Neural progenitor cell (in vitro differentiated cells): Measurements from ENCODE around the gene RIMKLB. TPM values are rescaled to one million over a fixed set of nuclear protein-coding genes. Genes with fewer than 3 reads are reported as not detected.
"Not testable (repeated sequence)": the region's sequence is repeated elsewhere in the genome, so short reads cannot be mapped to it uniquely, and the experiment has no call there.

ENCODE experiments used
- DNase-seq: peaks from one replicate; pipeline ENCODE4 v3.0.0-alpha.2; 2016; ENCODE audit warnings: low spot score
- H2AFZ ChIP-seq: fragments of 200-600 bp; sonication (generic); replicated peaks from 2 replicates; pipeline ENCODE4 v1.6.1; 2016; ENCODE audit warnings: antibody characterized with exemption
- H3F3A ChIP-seq: fragments of 200-600 bp; sonication (generic); 2 replicates; pipeline ENCODE4 v1.6.1; 2016; ENCODE audit warnings: antibody characterized with exemption, low read depth
- H3K27ac ChIP-seq: fragments of 200-600 bp; sonication (generic); 2 replicates; pipeline ENCODE4 v1.5.1; 2016; ENCODE audit warnings: mild to moderate bottlenecking
- H3K27me3 ChIP-seq: fragments of 200-600 bp; sonication (generic); 2 replicates; pipeline ENCODE4 v1.6.1; 2016; ENCODE audit warnings: mild to moderate bottlenecking, moderate library complexity
- H3K36me3 ChIP-seq: fragments of 200-600 bp; sonication (generic); 2 replicates; pipeline ENCODE4 v1.5.1; 2016
- H3K4me1 ChIP-seq: fragments of 200-600 bp; sonication (generic); 2 replicates; pipeline ENCODE4 v1.6.1; 2016; ENCODE audit warnings: mixed run types
- H3K4me2 ChIP-seq: fragments of 200-600 bp; sonication (generic); 2 replicates; pipeline ENCODE4 v1.6.1; 2016
- H3K4me3 ChIP-seq: fragments of 200-600 bp; sonication (generic); 2 replicates; pipeline ENCODE4 v1.5.1; 2016
- H3K79me2 ChIP-seq: fragments of 200-600 bp; sonication (generic); 2 replicates; pipeline ENCODE4 v1.6.1; 2016; ENCODE audit warnings: low read depth
- H3K9ac ChIP-seq: fragments of 200-600 bp; sonication (generic); 2 replicates; pipeline ENCODE4 v1.6.1; 2016
- H3K9me3 ChIP-seq: fragments of 200-600 bp; sonication (generic); 2 replicates; pipeline ENCODE4 v1.5.1; 2016; ENCODE audit warnings: low read depth
- H4K20me1 ChIP-seq: fragments of 200-600 bp; sonication (generic); 2 replicates; pipeline ENCODE4 v1.6.1; 2016; ENCODE audit warnings: low read depth
- H3K27ac Mint-ChIP-seq: 3 replicates; pipeline ENCODE4 v1.8.0; 2021; ENCODE audit warnings: mixed read lengths
- H3K27me3 Mint-ChIP-seq: 2 replicates; pipeline ENCODE4 v1.8.0; 2022; ENCODE audit warnings: low read depth, mild to moderate bottlenecking, inconsistent platforms, moderate library complexity, mixed read lengths; ENCODE audit not compliant: insufficient read depth
- H3K36me3 Mint-ChIP-seq: 3 replicates; pipeline ENCODE4 v1.8.0; 2021; ENCODE audit warnings: mixed read lengths
- H3K4me1 Mint-ChIP-seq: 3 replicates; pipeline ENCODE4 v1.8.0; 2021; ENCODE audit warnings: mixed read lengths
- H3K4me3 Mint-ChIP-seq: 3 replicates; pipeline ENCODE4 v1.8.0; 2021; ENCODE audit warnings: mild to moderate bottlenecking, moderate library complexity, mixed read lengths
- H3K9me3 Mint-ChIP-seq: 3 replicates; pipeline ENCODE4 v1.8.0; 2020; ENCODE audit warnings: mixed read lengths
- EZH2 ChIP-seq: fragments of 200-600 bp; sonication (generic); IDR thresholded peaks from 2 replicates; pipeline ENCODE4 v1.6.1; 2017; ENCODE audit warnings: antibody characterized with exemption, mild to moderate bottlenecking, moderate library complexity
- EZH2phosphoT487 ChIP-seq: fragments of 200-600 bp; sonication (generic); IDR thresholded peaks from 2 replicates; pipeline ENCODE4 v1.6.1; 2017; ENCODE audit warnings: antibody characterized with exemption
- total RNA-seq: library from RNA; depleted of rRNA; stranded (reverse); fragments of >200 nt; gene quantifications from 2 replicates; pipeline ENCODE4 v1.2.3, GENCODE V29; 2015; ENCODE audit warnings: low replicate concordance
- TF ChIP-seq, protein P1 (sequence below): fragments of 200-600 bp; sonication (generic); IDR thresholded peaks from 2 replicates; pipeline ENCODE4 v1.5.1; 2017; ENCODE audit warnings: antibody characterized with exemption, mild to moderate bottlenecking

RIMKLB gene
- total RNA-seq, 1 donor from 2014 or later, result 131 TPM

- DNase-seq, result no peak
- H3K9ac ChIP-seq, result no peak overlapping the region
- H3K36me3 ChIP-seq, result no peaks in the 10 kb centered on the region
- Mint-ChIP-seq H3K9me3 (no peaks in the 10 kb centered on the region), H3K4me1 (peaks cover 4% of the 10 kb centered on the region), H3K27me3 (peaks cover 6% of the 10 kb centered on the region), H3K4me3 (no peak overlapping the region), H3K27ac (no peak overlapping the region), H3K36me3 (no peaks in the 10 kb centered on the region)
- TF ChIP-seq, protein P1, sequence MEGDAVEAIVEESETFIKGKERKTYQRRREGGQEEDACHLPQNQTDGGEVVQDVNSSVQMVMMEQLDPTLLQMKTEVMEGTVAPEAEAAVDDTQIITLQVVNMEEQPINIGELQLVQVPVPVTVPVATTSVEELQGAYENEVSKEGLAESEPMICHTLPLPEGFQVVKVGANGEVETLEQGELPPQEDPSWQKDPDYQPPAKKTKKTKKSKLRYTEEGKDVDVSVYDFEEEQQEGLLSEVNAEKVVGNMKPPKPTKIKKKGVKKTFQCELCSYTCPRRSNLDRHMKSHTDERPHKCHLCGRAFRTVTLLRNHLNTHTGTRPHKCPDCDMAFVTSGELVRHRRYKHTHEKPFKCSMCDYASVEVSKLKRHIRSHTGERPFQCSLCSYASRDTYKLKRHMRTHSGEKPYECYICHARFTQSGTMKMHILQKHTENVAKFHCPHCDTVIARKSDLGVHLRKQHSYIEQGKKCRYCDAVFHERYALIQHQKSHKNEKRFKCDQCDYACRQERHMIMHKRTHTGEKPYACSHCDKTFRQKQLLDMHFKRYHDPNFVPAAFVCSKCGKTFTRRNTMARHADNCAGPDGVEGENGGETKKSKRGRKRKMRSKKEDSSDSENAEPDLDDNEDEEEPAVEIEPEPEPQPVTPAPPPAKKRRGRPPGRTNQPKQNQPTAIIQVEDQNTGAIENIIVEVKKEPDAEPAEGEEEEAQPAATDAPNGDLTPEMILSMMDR, result no peak
- TF ChIP-seq EZH2phosphoT487 (no peak), EZH2 (no peak)
- H3K9me3 ChIP-seq, result no peaks in the 10 kb centered on the region
- H4K20me1 ChIP-seq, result no peaks in the 10 kb centered on the region
- no peak overlapping the region for H3K4me2 ChIP-seq
- no peak overlapping the region for H3K27ac ChIP-seq
- H2AFZ ChIP-seq, result no peak overlapping the region
- H3K27me3 ChIP-seq, result no peaks in the 10 kb centered on the region
- H3K79me2 ChIP-seq, result no peaks in the 10 kb centered on the region
- peaks cover 13% of the 10 kb centered on the region for H3K4me1 ChIP-seq
- H3K4me3 ChIP-seq, result no peak overlapping the region
- H3F3A ChIP-seq, result peaks cover 5% of the 10 kb centered on the region
Observed at GRCh38 chr12:8818526-8818925, 120.7 kb downstream of the RIMKLB start.

DNA sequence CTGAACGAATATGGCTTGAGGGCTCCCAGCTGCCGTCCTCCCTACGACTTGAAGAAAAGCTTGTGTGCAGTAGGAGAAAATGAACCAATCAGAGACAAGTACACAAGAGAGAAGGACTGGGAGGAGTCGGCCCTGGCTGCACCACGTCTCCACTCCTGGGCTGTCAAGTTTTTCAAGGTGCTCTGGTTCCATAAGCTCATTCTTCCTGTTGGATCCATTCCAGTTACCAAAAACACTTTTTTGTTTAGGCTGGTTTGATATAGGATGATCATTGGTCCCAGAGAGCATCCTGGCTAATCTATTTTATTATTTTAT, 121.8 kb downstream of the RIMKLB start:
- Mint-ChIP-seq H3K27me3 (peaks cover 4% of the 10 kb centered on the region), H3K9me3 (peaks cover 2% of the 10 kb centered on the region), H3K36me3 (no peaks in the 10 kb centered on the region), H3K27ac (no peak overlapping the region), H3K4me1 (peaks cover 9% of the 10 kb centered on the region), H3K4me3 (no peak overlapping the region)
- H3K4me3 ChIP-seq, result no peak overlapping the region
- no peaks in the 10 kb centered on the region for H3K79me2 ChIP-seq
- H3K27me3 ChIP-seq, result no peaks in the 10 kb centered on the region
- H3K4me1 ChIP-seq, result peaks cover 21% of the 10 kb centered on the region
- DNase-seq, result no peak
- no peak overlapping the region for H3K4me2 ChIP-seq
- peaks cover 11% of the 10 kb centered on the region for H3F3A ChIP-seq
- H3K9ac ChIP-seq, result no peak overlapping the region
- H2AFZ ChIP-seq, result peak overlapping the region; percentile 68
- H4K20me1 ChIP-seq, result no peaks in the 10 kb centered on the region
- no peaks in the 10 kb centered on the region for H3K9me3 ChIP-seq
- TF ChIP-seq, protein P1, result no peak
- TF ChIP-seq EZH2 (no peak), EZH2phosphoT487 (no peak)
- H3K36me3 ChIP-seq, result no peaks in the 10 kb centered on the region
- no peak overlapping the region for H3K27ac ChIP-seq

DNA sequence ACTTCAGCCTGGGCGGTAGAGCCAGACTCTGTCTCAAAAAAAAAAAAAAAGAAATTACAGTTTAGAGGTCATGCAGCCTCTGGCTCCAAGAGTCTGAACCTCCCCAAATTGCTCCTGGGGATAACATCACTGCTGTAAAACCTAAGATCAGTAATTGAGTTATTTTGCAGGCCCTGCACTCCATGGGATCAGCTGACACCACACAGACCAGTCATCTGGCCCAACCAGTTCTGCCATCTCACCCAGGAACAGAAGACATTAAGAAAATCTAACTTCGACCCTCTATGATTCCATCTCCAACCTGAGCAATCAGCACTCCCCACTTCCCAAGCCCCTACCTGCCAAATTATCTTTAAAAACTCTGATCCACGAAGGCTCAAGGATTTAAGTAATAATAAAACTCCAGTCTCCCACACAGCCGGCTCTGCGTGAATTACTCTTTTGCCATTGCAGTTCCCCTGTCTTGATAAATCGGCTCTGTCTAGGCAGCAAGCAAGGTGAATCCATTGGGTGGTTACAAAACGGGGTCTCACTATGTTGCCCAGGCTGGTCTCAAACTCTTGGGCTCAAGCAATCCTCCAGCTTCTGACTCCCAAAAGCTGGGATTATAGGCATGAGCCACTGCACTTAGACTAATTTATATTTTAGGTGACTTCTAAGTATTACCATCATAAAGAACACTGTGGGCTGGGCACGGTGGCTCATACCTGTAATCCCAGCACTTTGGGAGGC, 123.1 kb downstream of the RIMKLB start:
- not testable (repeated sequence) for H3K9me3 Mint-ChIP-seq, H2AFZ ChIP-seq, H3K9me3 ChIP-seq, H3K4me3 Mint-ChIP-seq, H3K4me1 Mint-ChIP-seq, H3K27me3 Mint-ChIP-seq, H3K27ac Mint-ChIP-seq, H3K36me3 ChIP-seq, H3K4me2 ChIP-seq, H3K36me3 Mint-ChIP-seq, H4K20me1 ChIP-seq, H3K9ac ChIP-seq, H3K79me2 ChIP-seq, H3K27me3 ChIP-seq, H3K27ac ChIP-seq, H3K4me3 ChIP-seq, DNase-seq
- peaks cover 11% of the 10 kb centered on the region for H3F3A ChIP-seq
- H3K4me1 ChIP-seq, result peaks cover 21% of the 10 kb centered on the region

GRCh38 chr12:8821591-8821990, 123.8 kb downstream of the RIMKLB start:
- no peaks in the 10 kb centered on the region for H3K79me2 ChIP-seq
- peaks cover 21% of the 10 kb centered on the region for H3K4me1 ChIP-seq
- Mint-ChIP-seq H3K9me3 (peaks cover 12% of the 10 kb centered on the region), H3K4me3 (no peak overlapping the region), H3K36me3 (no peaks in the 10 kb centered on the region), H3K27me3 (peaks cover 4% of the 10 kb centered on the region), H3K4me1 (peaks cover 9% of the 10 kb centered on the region), H3K27ac (no peak overlapping the region)
- H2AFZ ChIP-seq, result no peak overlapping the region
- no peak for DNase-seq
- H3K27ac ChIP-seq, result no peak overlapping the region
- H3K36me3 ChIP-seq, result peaks cover 3% of the 10 kb centered on the region
- H3F3A ChIP-seq, result peaks cover 11% of the 10 kb centered on the region
- H3K4me2 ChIP-seq, result no peak overlapping the region
- H3K4me3 ChIP-seq, result no peak overlapping the region
- no peaks in the 10 kb centered on the region for H3K9me3 ChIP-seq
- no peaks in the 10 kb centered on the region for H3K27me3 ChIP-seq
- TF ChIP-seq EZH2 (no peak), EZH2phosphoT487 (no peak)
- H4K20me1 ChIP-seq, result no peaks in the 10 kb centered on the region
- no peak overlapping the region for H3K9ac ChIP-seq
